T-helper 9 cell (primary cell): ENCODE measurements around the gene TMEM175.
A peak's percentile ranks its signal among the peaks of the same experiment; 100 is the strongest.
"Not testable (repeated sequence)": the region's sequence is repeated elsewhere in the genome, so short reads cannot be mapped to it uniquely, and the experiment has no call there.

Experiments used
- DNase-seq: peaks from one replicate; pipeline ENCODE4 v3.0.0-alpha.2; 2020

Gene TMEM175

DNA sequence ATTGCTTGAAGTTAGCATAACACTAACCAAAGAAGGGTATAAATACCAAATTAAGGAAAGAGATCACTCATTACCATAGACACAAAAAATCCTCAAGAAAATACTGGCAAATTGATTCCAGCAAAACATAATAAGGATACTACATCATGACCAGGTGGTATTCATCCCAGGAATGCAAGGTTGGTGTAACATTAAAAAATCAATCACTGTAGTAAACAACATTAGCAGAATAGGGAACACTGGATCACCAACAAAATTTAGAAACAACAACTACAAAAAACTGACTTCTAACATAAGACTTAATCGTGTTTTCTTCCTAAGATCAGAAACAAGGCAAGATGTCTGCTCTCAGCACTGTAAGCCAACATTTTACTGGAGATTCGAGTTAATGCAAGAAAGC is 14.3 kb upstream of the TMEM175 start:
- no peak for DNase-seq

DNA sequence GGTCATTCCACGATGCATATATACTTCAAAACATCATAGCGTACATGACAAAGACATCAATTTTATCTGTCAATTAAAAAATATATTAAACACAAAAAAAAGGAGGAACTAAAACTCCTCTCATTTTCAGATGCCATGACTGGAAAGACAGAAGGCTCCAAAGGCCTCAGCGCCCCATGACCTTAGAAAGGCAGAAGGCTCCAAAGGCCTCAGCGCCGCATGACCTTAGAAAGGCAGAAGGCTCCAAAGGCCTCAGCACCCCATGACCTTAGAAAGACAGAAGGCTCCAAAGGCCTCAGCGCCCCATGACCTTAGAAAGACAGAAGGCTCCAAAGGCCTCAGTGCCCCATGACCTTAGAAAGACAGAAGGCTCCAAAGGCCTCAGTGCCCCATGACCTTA is 13.7 kb upstream of the TMEM175 start:
- DNase-seq: not testable (repeated sequence)

DNA sequence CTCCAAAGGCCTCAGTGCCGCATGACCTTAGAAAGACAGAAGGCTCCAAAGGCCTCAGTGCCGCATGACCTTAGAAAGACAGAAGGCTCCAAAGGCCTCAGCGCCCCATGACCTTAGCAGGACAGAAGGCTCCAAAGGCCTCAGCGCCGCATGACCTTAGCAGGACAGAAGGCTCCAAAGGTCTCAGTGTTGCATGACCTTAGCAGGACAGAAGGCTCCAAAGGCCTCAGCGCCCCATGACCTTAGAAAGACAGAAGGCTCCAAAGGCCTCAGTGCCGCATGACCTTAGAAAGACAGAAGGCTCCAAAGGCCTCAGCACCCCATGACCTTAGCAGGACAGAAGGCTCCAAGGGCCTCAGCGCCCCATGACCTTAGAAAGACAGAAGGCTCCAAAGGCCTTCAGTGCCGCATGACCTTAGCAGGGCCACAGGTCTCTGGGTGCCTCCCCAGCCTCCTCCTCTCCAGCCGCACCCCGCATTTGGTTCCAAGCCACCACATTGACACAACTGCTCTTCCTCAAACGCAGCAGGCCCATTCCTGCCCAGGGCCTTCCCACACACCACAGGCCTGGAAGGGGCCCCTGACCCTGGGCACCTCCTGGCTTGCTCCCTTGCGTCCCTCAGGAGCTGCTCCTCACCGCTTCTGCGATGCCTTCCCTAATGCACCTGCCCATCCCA is 13.1 kb upstream of the TMEM175 start:
- DNase-seq: not testable (repeated sequence)

DNA sequence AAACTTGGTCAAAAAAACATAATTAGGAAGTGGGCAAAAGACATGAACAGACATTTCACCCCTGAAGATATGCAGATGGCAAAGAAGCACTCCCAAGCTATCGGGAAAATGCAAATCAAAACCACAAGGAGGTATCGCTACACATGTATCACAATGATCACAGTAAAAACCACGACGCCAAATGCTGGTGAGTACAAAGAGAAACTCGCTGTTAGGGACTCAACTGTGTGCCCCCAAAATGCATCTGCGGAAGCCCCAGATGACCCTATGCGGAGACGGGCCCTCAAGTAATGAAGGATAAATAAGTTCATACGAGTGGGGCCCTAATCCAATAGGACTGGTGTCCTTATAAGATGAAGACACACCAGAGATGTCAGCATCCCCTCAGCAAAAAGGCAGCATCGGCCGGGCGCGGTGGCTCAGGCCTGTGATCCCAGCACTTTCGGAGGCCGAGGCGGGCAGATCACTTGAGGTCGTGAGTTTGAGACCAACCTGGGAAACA is 10.4 kb upstream of the TMEM175 start:
- DNase-seq: no peak

DNA sequence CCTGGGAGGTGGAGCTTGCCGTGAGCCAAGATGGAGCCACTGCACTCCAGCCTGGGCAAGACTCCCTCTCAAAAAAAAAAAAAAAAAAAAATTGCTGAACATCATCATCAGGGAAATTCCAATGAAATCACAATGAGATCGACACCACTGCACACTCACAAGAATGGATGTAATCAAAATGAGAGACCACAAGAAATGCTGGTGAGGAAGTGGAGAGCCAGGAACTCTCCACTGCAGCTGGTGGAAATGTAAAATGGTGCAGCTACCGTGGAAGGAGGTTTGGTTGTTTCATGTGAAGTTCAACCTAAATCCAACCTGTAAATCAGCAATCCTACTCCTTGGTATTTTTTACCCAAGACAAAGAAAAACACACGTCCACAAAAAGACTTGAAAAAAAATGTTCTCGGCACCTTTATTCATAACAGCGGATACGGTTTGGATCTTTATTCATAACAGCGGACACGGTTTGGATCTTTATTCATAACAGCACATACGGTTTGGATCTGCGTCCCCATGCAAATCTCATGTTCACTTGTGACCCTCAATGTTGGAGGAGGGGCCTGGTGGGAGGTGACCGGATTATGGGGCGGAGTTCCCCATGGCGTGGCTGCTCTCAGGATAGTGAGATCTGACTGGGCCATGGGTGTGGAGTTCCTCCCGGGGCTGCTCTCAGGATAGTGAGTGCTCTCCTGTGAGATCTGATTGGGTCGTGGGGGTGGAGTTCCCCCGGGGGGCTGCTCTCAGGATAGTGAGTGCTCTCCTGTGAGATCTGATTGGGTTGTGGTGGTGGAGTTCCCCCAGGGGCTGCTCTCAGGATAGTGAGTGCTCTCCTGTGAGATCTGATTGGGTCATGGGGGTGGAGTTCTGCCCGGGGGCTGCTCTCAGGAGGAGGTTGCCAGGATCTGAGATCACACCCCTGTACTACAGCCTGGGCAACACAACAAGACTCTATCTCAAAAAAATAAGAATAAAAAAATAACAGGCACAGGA is 7.9 kb upstream of the TMEM175 start:
- no peak for DNase-seq

DNA sequence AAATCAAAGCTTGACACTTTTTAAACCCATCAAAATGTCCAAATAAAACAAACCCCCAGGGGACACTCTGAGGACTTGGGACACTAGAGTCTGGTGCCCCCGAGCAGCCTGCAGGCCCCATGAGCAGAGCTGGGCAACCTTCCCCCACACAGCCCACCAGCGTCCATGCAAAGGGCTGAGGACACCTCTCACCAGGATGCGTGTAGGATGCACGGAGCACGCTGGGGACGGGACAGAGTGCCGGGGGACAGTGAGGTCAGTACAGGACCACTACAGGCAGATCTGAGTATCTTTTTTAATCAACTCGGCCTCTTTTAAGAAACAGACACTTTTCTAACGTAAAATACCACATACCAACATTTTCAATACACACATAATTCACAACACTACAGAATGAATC is 7.1 kb upstream of the TMEM175 start:
- DNase-seq: no peak

DNA sequence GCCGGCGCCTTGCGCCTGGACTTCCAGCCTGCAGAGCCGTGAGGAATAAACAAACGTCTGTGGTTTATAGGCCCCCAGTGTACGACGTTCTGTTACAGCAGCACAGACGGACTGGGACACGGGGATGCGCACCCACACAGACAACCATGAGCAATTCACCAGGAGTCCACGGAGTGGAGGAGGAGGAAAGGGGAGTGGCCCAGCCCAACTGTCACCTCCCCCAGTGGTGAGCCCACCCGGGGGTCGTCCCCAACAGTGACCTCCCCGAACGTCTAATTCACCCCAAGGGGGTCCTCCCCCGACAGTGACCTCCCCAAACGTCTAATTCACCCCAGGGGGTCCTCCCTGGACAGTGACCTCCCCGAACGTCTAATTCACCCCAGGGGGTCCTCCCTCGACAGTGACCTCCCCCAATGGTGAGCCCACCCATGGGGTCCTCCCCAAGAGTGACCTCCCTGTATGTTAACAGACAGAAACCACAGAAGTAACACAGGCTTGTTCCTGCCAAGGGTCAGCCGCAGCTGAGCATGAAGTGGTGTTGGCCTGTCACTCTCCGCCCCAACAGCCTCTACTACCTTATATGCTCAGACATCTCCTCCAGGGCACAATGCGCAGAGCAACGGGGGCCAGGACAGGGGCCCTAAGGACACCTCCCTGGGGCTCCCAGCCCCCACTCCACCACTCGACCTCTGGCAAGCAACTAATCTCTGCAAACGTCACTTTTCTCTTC is 6.3 kb upstream of the TMEM175 start:
- no peak for DNase-seq

DNA sequence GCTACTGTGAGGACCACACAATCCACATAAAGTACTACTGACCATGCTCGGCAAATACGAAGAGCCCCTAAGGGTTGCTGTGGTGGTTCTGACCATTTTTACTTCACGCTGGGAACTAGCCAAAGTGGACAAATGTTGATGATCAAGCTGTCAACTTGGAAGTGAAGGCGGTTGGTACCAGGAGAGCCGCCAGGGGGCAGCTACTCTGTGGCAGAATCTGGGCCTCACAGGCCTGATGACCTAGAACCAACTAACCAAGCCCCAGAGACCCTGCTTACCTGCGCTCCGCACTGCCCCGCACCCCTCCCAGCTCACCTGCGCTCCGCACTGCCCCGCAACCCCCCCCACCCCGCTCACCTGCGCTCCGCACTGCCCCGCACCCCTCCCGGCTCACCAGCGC is 5.7 kb upstream of the TMEM175 start:
- DNase-seq: no peak

DNA sequence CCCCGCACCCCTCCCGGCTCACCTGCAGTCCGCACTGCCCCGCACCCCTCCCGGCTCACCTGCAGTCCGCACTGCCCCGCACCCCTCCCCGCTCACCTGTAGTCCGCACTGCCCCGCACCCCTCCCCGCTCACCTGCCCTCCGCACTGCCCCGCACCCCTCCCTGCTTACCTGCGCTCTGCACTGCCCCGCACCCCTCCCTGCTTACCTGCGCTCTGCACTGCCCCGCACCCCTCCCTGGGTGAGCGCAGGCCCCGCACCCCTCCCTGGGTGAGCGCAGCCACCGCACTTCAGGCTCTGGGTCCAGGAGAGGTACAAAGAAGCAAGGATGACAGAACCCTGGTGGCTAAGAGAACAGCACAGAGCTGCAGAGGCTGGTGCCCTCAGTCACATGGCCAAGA is 4.7 kb upstream of the TMEM175 start:
- not testable (repeated sequence) for DNase-seq

DNA sequence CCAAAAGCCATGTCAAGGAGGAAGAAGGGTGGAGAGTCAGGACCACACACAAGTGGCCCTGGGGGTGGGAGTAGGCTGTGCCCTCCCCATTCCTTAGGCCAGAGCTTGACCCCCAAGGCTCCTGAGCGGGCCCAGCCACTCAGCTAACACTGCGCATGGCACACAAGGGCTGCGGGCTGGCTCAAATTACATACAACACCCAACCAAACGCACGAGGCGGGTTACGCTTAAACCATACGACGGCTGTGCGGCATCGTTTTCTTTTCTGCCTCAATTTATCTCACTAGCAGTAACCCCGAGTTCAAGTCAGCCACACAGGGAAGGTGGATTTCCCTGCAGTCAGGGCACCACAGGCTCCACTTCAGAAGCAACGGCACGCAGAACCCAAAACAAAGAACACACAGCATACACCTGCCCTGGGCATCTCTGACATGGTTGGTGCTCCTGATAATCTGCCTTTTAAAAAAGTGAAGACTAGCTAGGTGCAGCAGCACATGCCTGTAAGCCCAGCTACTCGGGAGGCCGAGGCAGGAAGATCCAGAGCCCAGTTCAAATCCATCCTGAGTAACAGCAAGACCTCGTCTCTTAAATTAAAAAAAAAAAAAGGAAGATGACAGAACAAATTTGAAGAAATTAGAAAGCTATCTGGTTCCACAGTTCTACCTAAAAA is 3.0 kb upstream of the TMEM175 start:
- no peak for DNase-seq

DNA sequence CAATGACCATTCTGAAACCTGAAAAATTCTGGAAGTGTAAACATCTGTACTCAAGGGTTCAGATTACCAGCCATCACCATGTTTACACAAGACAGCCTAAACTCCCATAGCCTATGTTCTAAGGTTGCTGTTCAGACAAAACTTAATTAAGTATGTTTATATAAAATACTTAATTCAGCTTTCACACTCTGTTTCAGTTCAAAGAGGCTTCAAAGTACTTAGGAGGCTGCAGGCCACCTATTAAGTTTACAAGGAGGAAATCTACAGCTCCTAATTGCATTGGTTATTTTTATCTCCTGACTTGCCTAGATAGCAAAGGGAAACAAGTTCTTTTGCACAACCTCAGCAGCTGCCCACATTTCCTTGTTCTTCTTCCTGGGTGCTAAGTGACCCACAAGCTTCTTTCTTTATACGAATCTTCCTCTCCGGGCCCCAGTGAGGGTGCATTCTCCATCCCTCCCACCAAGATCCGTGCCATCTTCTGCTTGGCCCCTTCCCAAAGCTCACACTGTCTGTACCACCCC is 2.2 kb upstream of the TMEM175 start:
- DNase-seq: no peak

DNA sequence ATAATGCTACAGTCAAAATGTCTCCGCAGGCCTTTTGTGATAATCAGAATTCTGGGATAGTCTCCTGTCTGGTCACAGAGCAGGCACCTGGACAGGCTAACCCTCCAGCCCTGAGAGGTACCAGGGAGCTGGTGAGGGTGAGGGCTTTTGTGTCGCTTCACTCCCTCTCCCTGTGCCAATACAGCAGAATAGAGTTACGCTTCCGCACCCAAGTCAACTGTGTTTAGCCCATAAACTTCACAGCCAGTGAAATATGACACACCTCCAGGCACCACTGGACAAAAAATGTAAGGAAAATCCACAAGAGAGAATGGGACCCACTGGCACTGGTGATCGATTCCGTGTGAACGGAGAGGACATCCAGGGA is 1.4 kb upstream of the TMEM175 start:
- DNase-seq: no peak

DNA sequence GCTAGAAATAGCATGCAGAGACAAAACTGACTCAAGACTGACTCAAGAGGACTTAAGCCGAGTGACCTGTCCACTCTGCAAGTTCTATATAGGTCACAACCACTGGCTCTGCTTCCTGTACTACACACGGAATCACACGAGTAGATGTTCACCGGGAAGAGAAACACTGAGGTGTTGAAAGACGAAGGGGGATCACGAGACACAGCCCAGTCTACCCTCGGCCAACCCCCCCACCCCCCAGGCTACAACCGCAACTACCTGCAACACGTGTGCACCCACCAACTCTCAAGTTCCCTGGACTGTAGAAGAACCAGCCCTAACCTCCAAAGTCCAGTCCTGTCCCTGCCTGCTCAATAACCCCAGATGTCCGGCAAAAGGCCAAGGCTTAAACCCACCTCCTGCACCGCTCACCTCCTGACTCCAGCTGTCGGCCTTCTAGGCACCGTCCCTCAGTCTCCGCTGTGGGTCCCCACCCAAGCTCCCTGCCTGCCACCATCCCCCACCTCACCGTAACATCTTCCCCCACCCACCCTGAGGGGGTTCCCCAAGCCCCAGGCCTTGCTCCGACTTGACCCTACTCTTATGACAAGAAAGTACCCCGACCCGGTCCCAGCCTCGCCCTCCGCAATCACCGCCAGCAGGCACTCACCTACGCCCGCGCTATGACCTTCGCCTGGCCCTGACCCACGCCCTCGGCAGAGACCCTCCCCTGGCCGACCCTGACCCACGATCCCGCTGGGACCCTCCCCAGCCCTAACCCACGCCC is 883 bp upstream of the TMEM175 start:
- DNase-seq: peak; percentile 15

DNA sequence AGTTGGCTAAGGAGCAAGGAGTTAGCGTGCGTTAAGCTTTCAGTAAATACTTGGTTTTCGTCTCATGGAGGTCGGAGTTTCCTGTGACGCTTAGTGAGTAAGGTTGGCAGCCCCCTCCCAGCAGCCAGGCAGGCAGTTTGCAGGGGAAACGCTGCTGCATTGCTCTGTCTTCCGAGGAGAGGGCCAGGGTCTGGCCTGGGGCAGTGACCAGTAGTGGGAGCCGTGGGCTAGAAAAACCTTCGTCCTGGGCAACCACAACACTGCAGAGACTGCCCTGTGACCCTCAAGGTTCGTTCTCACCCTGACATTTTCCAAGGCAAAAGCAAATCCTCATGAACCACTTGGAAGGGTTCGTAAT is 432 bp downstream of the TMEM175 start:
- no peak for DNase-seq

DNA sequence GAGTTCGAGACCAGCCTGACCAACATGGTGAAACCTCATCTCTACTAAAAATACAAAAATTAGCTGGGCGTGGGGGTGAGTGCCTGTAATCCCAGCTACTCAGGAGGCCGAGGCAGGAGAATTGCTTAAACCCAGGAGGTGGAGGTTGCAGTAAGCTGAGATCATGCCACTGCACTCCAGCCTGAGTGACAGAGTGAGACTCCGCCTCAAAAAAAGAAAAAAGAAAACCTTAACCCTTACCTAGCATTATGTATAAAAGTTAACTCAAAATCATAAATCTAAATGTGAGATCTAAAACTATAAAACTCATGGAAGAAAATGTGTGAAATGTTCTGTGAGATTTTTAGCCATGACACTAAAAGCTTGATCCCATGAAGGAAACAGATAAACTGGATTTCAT is 7.2 kb downstream of the TMEM175 start:
- not testable (repeated sequence) for DNase-seq

DNA sequence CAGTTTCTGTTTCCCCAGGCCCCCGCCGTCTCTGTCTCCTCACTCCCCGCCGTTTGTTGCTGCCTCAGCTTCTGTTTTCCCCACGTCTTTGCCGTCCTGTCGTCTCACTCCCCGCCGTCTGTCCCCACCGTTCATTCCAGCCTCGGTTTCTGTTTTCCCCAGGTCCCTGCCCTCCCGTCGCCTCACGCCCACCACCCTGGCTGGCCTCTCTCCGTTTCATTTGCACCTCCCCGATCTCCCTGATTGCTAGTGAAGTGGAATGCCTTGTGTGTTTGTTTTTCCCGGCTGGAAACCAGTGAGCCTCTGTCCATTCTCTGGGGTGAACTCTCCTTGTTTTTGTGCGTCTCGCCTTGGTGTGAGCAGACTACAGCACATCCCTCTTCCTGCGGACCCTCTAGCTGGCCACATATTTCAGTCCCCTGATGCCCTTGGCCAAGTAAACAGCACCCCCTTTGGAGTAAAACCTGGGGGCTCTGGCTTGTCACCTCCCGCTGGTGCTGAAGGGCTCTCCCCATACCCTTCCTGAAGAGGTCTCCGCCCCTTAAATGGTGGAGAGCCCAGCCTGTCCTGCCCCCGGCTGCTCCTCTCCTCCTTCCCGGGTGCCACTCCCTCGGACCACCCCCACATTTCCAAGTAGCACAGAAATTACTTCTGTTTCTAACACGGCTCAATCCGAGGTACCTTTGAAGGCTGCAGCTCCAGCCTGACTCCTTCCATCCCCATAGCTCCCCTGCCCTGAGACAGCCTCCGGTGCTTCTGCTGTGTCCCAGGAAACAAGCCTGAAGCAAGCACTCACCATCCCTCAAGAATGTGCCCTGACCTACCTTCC is 13.2 kb downstream of the TMEM175 start:
- no peak for DNase-seq

DNA sequence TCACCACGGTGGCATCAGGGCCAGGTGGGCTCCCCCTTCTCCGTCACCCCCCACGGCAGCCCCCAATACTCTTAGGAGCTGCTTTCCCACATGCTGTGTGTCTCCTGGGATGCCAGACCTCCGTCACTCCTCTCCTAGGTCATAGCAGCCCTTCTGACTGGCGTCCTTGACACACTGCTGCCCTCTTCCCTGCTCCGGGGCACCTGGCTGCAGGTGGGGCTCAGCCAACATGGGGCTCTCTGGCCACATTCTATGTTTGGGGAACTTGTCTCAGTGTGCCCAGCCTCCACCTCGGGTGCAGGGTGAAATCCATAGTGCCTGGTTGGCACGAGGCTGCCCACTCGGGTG is 13.8 kb downstream of the TMEM175 start:
- no peak for DNase-seq

DNA sequence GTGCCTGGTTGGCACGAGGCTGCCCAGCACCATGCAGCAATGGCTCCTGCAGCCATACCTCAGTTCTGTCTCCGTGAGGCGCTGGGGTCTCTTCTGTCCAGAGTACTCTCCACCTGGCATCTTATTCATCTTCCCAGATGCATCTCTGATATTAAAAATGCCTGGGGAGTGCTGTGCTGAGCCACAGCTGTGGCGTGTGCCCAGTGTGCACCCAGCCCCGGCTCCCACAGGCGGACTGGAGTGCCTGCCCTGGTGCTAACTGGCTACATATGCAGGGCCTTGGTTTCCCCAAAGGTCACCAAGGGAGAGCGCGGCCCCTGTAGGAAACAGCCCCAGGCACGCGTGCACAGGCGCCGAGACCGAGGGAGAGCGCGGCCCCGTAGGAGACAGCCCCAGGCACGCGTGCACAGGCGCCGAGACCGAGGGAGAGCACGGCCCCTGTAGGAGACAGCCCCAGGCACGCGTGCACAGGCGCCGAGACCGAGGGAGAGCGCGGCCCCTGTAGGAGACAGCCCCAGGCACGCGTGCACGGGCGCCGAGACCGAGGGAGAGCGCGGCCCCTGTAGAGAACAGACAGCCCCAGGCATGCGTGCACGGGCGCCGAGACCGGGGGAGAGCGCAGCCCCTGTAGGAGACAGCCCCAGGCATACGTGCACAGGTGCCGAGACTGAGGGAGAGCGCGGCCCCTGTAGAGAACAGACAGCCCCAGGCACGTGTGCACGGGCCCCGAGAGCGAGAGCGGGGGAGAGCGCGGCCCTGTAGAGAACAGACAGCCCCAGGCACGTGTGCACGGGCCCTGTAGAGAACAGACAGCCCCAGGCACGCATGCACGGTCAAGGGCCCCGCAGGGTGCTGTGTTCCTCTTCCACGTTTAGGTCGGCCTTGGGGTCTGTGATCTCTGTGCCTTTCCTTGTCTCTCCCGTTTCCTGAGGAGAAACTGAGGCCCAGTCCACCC is 14.5 kb downstream of the TMEM175 start:
- no peak for DNase-seq

DNA sequence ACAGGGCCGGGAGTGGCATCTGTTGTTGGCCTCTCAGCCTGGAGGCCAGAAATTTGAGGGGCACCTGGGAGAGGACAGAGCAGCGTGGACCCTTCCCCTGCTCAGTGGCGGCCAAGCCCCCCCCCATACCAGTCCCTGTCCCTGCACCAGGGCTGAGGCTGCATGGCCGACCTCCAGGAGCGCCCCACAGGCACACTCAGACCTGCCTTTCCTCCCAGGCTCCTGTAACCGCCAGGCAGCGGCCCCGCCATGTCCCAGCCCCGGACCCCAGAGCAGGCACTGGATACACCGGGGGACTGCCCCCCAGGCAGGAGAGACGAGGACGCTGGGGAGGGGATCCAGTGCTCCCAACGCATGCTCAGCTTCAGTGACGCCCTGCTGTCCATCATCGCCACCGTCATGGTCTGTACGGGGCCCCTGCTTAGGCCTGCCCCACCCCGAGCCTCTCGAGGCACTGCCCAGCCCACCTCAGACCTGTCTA is 15.3 kb downstream of the TMEM175 start:
- no peak for DNase-seq
